Loucy (cell line): Measurements from ENCODE around the gene CH25H.

ENCODE experiments used
- H2AFZ ChIP-seq: fragments of 200-600 bp; sonication (generic); 2 replicates; pipeline ENCODE4 v1.6.0; 2016; ENCODE audit warnings: antibody characterized with exemption, mild to moderate bottlenecking, low read length, moderate library complexity
- H3F3A ChIP-seq: fragments of 200-600 bp; 2 replicates; pipeline ENCODE4 v1.6.0; 2016; ENCODE audit warnings: antibody characterized with exemption, low read depth, mild to moderate bottlenecking
- H3K27me3 ChIP-seq: fragments of 200-600 bp; sonication (generic); 2 replicates; pipeline ENCODE4 v1.6.1; 2014; ENCODE audit warnings: low read length, mild to moderate bottlenecking; ENCODE audit not compliant: insufficient read depth, poor library complexity, severe bottlenecking
- H3K36me3 ChIP-seq: fragments of 200-600 bp; sonication (generic); 2 replicates; pipeline ENCODE4 v1.6.1; 2016; ENCODE audit warnings: low read length; ENCODE audit not compliant: insufficient read depth
- H3K4me1 ChIP-seq: fragments of 200-600 bp; sonication (generic); 2 replicates; pipeline ENCODE4 v1.5.1; 2014; ENCODE audit warnings: low read length, mild to moderate bottlenecking; ENCODE audit not compliant: insufficient read depth, poor library complexity, severe bottlenecking
- H3K4me2 ChIP-seq: fragments of 200-600 bp; sonication (generic); 2 replicates; pipeline ENCODE4 v1.6.0; 2014; ENCODE audit warnings: antibody characterized with exemption, low read length, low read depth, mild to moderate bottlenecking; ENCODE audit not compliant: poor library complexity, severe bottlenecking
- H3K4me3 ChIP-seq: fragments of 200-600 bp; sonication (generic); 2 replicates; pipeline ENCODE4 v1.5.1; 2014; ENCODE audit warnings: low read length, mild to moderate bottlenecking, mixed read lengths; ENCODE audit not compliant: poor library complexity, severe bottlenecking
- H3K79me2 ChIP-seq: fragments of 200-600 bp; sonication (generic); 2 replicates; pipeline ENCODE4 v1.6.1; 2014; ENCODE audit warnings: low read length; ENCODE audit not compliant: insufficient read depth
- H3K9ac ChIP-seq: fragments of 200-600 bp; sonication (generic); 2 replicates; pipeline ENCODE4 v1.6.0; 2014; ENCODE audit warnings: mild to moderate bottlenecking, low read depth, low read length, moderate library complexity; ENCODE audit not compliant: poor library complexity, severe bottlenecking
- H3K9me2 ChIP-seq: fragments of 200-600 bp; sonication (generic); replicated peaks from 2 replicates; pipeline ENCODE4 v1.6.1; 2016; ENCODE audit warnings: low read depth, low read length, mixed read lengths
- H3K9me3 ChIP-seq: fragments of 200-600 bp; sonication (generic); 2 replicates; pipeline ENCODE4 v1.6.1; 2014; ENCODE audit warnings: mild to moderate bottlenecking, antibody characterized with exemption, low read length, low read depth; ENCODE audit not compliant: insufficient read depth
- H4K20me1 ChIP-seq: fragments of 200-600 bp; sonication (generic); 2 replicates; pipeline ENCODE4 v1.6.0; 2014; ENCODE audit warnings: antibody characterized with exemption, low read length, mild to moderate bottlenecking; ENCODE audit not compliant: insufficient read depth, poor library complexity, severe bottlenecking
- EZH2phosphoT487 ChIP-seq: fragments of 200-600 bp; IDR thresholded peaks from 2 replicates; pipeline ENCODE4 v1.6.1; 2018; ENCODE audit warnings: antibody characterized with exemption, mild to moderate bottlenecking, moderate library complexity, borderline replicate concordance
- TF ChIP-seq, protein P1 (sequence below): fragments of 200-600 bp; sonication (generic); conservative IDR thresholded peaks from 2 replicates; pipeline ENCODE4 v1.5.1; 2014; ENCODE audit warnings: mild to moderate bottlenecking, antibody characterized with exemption, low read length

CH25H gene

DNA sequence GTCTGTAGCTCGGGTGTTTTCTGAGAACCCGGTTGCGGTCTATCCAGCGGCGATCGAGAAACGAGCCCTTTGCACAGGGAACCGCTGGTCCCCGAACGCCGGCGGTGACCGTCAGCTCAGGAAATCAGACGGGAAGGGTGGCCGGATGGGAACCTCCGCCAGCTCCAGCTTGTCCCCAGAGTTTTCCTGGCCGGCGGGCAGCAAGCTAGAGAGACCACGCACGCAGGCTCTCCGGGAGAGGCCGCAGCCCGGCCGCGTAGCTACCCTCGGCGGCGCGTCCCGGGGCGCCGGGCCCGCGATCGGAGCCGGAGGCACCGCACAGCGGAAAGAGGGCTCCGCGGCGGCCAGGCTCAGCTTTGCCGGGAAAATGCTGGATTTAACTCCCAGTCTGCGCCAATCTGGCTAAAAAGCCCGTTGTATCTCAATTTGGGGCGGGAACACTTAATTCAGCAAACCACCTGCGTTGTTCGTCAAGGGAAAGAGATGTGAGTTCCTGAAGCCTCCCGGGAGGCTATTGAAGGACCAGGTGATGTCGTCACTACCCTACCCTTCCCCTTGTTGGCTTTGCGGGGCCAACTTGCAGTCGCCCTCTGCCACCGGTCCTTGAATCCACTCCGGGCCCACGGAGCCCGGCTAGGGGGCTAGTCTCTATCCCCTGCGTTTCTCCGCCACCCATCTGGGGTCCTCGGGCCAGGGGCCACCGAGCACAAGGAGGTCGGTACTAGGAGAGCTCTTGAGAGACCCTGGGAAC is 859 bp upstream of the CH25H start:
- Histone ChIP-seq H3K4me1 (peaks cover 48% of the 10 kb centered on the region), H3K27me3 (peaks cover 13% of the 10 kb centered on the region), H2AFZ (0 out of 2 replicates have a peak overlapping the region, but pooled peaks have one; percentile 39), H3K9ac (no peak overlapping the region), H3K9me2 (no peaks in the 10 kb centered on the region), H4K20me1 (no peaks in the 10 kb centered on the region), H3F3A (no peaks in the 10 kb centered on the region), H3K4me2 (peak overlapping the region; percentile 82), H3K9me3 (no peaks in the 10 kb centered on the region), H3K79me2 (no peaks in the 10 kb centered on the region), H3K4me3 (peak overlapping the region; percentile 68), H3K36me3 (no peaks in the 10 kb centered on the region)
- TF ChIP-seq, protein P1, sequence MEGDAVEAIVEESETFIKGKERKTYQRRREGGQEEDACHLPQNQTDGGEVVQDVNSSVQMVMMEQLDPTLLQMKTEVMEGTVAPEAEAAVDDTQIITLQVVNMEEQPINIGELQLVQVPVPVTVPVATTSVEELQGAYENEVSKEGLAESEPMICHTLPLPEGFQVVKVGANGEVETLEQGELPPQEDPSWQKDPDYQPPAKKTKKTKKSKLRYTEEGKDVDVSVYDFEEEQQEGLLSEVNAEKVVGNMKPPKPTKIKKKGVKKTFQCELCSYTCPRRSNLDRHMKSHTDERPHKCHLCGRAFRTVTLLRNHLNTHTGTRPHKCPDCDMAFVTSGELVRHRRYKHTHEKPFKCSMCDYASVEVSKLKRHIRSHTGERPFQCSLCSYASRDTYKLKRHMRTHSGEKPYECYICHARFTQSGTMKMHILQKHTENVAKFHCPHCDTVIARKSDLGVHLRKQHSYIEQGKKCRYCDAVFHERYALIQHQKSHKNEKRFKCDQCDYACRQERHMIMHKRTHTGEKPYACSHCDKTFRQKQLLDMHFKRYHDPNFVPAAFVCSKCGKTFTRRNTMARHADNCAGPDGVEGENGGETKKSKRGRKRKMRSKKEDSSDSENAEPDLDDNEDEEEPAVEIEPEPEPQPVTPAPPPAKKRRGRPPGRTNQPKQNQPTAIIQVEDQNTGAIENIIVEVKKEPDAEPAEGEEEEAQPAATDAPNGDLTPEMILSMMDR = no peak
- TF ChIP-seq EZH2phosphoT487 = no peak

- Histone ChIP-seq H3K9me2 (no peaks in the 10 kb centered on the region), H3K9me3 (no peaks in the 10 kb centered on the region), H3K4me3 (peak overlapping the region; percentile 68), H3K9ac (no peak overlapping the region), H3K27me3 (peaks cover 13% of the 10 kb centered on the region), H3K4me2 (peak overlapping the region; percentile 82), H3F3A (no peaks in the 10 kb centered on the region), H4K20me1 (no peaks in the 10 kb centered on the region), H3K4me1 (peaks cover 41% of the 10 kb centered on the region), H3K36me3 (no peaks in the 10 kb centered on the region), H2AFZ (0 out of 2 replicates have a peak overlapping the region, but pooled peaks have one; percentile 39), H3K79me2 (no peaks in the 10 kb centered on the region)
- no peak for TF ChIP-seq EZH2phosphoT487
- TF ChIP-seq, protein P1 = no peak
Observed at GRCh38 chr10:89206402-89207180, 526 bp downstream of the CH25H start.

DNA sequence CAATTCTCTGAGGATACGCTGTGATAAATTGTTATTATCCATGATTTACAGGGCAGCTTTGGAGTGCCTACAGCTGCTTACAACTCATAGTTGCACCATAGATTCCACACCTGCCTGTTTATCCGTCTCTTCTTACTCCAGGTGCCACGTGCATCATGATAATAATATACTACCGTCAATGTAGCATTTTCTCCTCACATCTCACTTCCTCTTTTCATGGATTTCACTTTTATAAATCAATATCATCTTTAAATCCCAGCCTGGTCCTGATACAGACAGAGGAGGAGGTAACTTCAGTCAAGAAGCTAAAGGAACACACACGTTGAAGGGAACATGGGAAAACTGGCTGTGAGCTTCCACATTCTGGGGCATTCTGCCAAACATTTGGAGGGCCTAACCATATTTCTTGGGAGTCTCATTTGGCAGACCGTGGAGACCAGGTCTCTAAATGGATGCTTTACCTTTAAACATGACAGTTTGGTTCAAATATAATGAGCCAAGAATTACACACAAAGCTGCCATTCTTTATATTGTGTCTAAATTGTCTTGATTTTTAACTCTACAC is 2.4 kb downstream of the CH25H start:
- no peak overlapping the region for H3K9ac ChIP-seq
- no peaks in the 10 kb centered on the region for H3K9me2 ChIP-seq
- no peaks in the 10 kb centered on the region for H3K36me3 ChIP-seq
- H3K9me3 ChIP-seq = no peaks in the 10 kb centered on the region
- H3F3A ChIP-seq = no peaks in the 10 kb centered on the region
- H3K4me1 ChIP-seq = peaks cover 24% of the 10 kb centered on the region
- H2AFZ ChIP-seq = no peak overlapping the region
- no peak overlapping the region for H3K4me3 ChIP-seq
- H3K27me3 ChIP-seq = peaks cover 13% of the 10 kb centered on the region
- TF ChIP-seq, protein P1 = no peak
- TF ChIP-seq EZH2phosphoT487 = no peak
- no peaks in the 10 kb centered on the region for H3K79me2 ChIP-seq
- H3K4me2 ChIP-seq = no peak overlapping the region
- no peaks in the 10 kb centered on the region for H4K20me1 ChIP-seq
